Nephron (organoid): ENCODE data around the gene CHST3.

Experiments
- H3K27ac Mint-ChIP-seq, 3 experiments: 2 replicates each; pipeline ENCODE4 v1.8.0; 2020; ENCODE audit warnings: mixed read lengths in 3 of 3, mild to moderate bottlenecking in 2 of 3, moderate library complexity in 1 of 3
- H3K27me3 Mint-ChIP-seq: 2 replicates; pipeline ENCODE4 v1.8.0; 2021; ENCODE audit warnings: low read depth, mild to moderate bottlenecking, moderate library complexity, mixed read lengths
- H3K36me3 Mint-ChIP-seq: 2 replicates; pipeline ENCODE4 v1.8.0; 2020; ENCODE audit warnings: low read depth, mixed read lengths
- H3K4me1 Mint-ChIP-seq: 2 replicates; pipeline ENCODE4 v1.8.0; 2020; ENCODE audit warnings: mixed read lengths
- H3K4me3 Mint-ChIP-seq, 3 experiments: 2 replicates each; pipeline ENCODE4 v1.8.0; 2020; ENCODE audit warnings: mild to moderate bottlenecking in 3 of 3, mixed read lengths in 3 of 3, moderate library complexity in 2 of 3
- H3K9me3 Mint-ChIP-seq: 2 replicates; pipeline ENCODE4 v1.8.0; 2020; ENCODE audit warnings: mixed read lengths
- TF ChIP-seq, protein P1 (sequence below), 3 experiments: fragments of 200-600 bp; sonication (generic); IDR thresholded peaks; one replicate each; pipeline ENCODE4 v1.5.0; 2021; ENCODE audit warnings: antibody characterized with exemption in 3 of 3; ENCODE audit not compliant: unreplicated experiment in 3 of 3

CHST3 gene

DNA sequence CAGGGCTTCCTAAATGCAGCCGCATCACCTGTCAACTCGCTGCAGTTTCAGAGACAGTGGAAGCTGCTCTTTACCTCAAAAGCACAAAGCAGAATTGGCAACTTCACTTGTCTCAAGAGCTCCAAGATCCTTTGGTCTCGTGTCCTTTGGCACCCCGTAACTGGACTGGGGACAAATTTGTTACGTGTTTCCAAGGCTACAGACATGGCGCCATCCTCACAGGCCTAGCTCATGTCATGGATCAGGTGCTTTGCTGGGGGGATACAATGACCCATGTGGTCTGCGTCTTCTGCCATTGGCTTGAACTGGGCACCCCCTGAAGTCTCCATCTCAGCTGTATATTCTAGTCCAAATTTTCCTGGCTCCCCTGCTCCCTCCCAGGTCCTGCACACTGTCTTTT is 48.6 kb downstream of the CHST3 start:
- TF ChIP-seq, protein P1, sequence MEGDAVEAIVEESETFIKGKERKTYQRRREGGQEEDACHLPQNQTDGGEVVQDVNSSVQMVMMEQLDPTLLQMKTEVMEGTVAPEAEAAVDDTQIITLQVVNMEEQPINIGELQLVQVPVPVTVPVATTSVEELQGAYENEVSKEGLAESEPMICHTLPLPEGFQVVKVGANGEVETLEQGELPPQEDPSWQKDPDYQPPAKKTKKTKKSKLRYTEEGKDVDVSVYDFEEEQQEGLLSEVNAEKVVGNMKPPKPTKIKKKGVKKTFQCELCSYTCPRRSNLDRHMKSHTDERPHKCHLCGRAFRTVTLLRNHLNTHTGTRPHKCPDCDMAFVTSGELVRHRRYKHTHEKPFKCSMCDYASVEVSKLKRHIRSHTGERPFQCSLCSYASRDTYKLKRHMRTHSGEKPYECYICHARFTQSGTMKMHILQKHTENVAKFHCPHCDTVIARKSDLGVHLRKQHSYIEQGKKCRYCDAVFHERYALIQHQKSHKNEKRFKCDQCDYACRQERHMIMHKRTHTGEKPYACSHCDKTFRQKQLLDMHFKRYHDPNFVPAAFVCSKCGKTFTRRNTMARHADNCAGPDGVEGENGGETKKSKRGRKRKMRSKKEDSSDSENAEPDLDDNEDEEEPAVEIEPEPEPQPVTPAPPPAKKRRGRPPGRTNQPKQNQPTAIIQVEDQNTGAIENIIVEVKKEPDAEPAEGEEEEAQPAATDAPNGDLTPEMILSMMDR (IDR thresholded peaks at IDR 0.05; ENCODE audit: unreplicated experiment in 3 of 3) = no peak
- H3K27me3 Mint-ChIP-seq = peaks cover 4% of the 10 kb centered on the region
- peaks cover 74% of the 10 kb centered on the region for H3K4me1 Mint-ChIP-seq
- no peaks in the 10 kb centered on the region for H3K9me3 Mint-ChIP-seq
- peak overlapping the region; percentile 11 to 99 (median 78) for H3K27ac Mint-ChIP-seq
- peaks cover 20% of the 10 kb centered on the region for H3K36me3 Mint-ChIP-seq
- peak overlapping the region in 1 of 3 experiments; percentile 45 for H3K4me3 Mint-ChIP-seq

DNA sequence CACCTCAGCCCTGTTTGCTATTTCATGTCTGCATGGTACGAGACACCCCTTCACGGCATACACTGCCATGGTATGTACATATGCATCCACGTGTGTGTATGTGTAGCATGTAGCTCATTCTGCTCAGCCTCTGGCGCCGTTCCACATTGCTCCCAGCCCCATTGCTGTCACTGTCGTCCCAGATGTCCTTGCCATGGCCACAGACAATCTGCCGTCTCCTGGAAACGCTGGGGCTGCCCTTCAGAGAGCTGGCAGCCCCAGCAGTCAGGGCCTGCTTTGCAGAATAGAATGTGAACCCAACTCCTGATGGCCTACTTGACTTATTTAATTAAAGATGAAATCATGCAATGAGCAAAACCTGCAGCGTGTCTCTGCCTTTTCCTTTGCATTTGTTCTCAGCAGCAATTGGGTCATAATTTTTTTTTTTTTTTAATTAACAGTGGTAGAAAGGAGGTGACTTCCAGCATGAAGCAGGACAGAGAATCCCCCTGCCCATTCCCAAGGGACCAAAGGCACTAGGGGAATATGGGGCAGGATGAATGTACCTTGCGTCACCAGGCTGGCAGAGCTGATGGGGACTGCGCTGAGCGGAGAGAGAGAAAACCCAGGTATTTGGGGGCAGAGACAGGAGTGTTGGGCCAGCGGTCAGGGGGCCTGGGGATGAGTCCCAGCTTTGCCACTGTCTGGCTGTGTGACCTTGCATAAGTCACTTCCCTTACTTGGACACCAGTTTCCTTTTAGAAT is 49.2 kb downstream of the CHST3 start:
- peak overlapping the region in 1 of 3 experiments; percentile 45 for H3K4me3 Mint-ChIP-seq
- TF ChIP-seq, protein P1 (IDR thresholded peaks at IDR 0.05; ENCODE audit: unreplicated experiment in 3 of 3) = no peak
- H3K27ac Mint-ChIP-seq = peak overlapping the region; percentile 11 to 99 (median 78)
- H3K27me3 Mint-ChIP-seq = peaks cover 7% of the 10 kb centered on the region
- H3K4me1 Mint-ChIP-seq = peaks cover 80% of the 10 kb centered on the region
- H3K36me3 Mint-ChIP-seq = peaks cover 20% of the 10 kb centered on the region
- no peaks in the 10 kb centered on the region for H3K9me3 Mint-ChIP-seq

DNA sequence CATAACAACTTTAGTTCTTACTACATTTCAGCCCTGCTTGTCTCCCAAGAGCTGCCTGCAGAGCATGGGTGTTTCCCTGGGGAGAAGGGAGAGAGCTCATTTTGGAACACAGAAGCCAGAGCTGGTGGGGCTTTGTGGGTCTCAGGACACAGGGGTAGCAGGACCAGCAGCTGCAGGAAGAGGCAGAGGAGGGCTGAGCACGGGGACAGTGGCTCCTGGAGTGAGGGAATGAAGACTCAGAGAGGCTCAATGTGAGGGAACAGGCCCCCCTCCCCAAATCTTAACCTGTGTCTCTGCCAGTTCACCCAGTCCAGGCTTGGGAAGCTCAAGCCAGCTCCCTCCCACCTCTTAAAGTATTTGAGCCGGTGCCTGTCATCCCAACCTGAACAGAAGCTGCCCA is 50.0 kb downstream of the CHST3 start:
- H3K4me3 Mint-ChIP-seq = peak overlapping the region in 1 of 3 experiments; percentile 17
- H3K36me3 Mint-ChIP-seq = peaks cover 14% of the 10 kb centered on the region
- H3K4me1 Mint-ChIP-seq = peaks cover 76% of the 10 kb centered on the region
- TF ChIP-seq, protein P1 (IDR thresholded peaks at IDR 0.05; ENCODE audit: unreplicated experiment in 3 of 3) = no peak
- H3K9me3 Mint-ChIP-seq = no peaks in the 10 kb centered on the region
- H3K27me3 Mint-ChIP-seq = peaks cover 7% of the 10 kb centered on the region
- peak overlapping the region in 2 of 3 experiments; percentile 75 to 99 for H3K27ac Mint-ChIP-seq

DNA sequence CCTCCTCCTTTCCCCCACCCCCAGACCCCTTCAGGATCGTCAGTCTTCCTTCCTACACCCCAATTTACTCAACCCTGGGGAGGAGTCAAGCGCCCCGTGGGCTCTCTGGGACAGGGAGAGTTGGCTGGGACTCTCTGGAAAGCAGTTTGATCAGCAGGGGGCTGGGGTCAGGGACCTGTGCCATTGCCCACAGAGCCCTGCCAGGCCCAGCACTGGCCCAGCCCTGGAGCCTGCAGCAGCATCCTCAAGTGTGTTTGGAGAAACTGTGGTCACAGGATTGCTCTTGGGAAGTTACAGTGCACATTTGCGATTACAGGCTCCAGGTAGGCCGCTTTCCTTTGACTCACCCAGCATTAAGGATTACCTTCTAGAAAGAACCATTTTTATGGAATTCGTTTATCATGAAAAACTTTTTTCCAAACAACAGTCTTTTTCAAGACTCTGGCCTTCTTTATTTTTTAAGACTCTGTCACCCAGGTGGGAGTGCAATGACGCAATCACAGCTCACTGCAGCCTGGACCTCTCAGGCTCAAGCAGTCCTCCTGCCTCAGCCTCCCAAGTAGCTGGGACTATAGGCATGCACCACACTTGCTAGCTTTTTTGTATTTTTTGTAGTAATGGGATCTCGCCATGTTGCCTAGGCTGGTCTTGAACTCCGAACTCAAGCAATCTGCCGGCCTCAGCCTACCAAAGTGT is 50.7 kb downstream of the CHST3 start:
- Mint-ChIP-seq H3K36me3 (peaks cover 7% of the 10 kb centered on the region), H3K27ac (peak overlapping the region in 2 of 3 experiments; percentile 46 to 48), H3K4me1 (peaks cover 75% of the 10 kb centered on the region), H3K4me3 (no peak overlapping the region), H3K9me3 (no peaks in the 10 kb centered on the region), H3K27me3 (peaks cover 7% of the 10 kb centered on the region)
- TF ChIP-seq, protein P1 (IDR thresholded peaks at IDR 0.05; ENCODE audit: unreplicated experiment in 3 of 3) = no peak

DNA sequence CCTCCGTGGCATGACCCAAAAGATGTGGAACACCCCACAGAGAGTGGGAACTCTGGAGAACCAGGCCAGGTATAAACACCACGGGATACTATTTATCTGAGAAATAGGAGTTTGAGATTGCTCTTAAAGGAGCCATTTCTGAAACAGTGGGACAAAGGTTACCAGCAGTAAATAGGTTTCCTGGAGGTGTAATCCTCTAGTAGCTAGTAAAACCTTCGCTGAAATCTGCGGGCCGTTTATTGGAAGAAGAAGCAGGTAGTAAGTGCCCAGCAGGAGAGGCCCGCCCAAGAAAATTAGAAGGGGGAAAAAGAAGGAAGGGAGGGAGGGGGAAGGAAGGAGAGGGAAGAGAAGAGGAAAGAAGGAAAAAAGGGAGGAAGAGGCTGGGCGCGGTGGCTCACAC is 51.6 kb downstream of the CHST3 start:
- no peak overlapping the region for H3K27ac Mint-ChIP-seq
- H3K9me3 Mint-ChIP-seq = no peaks in the 10 kb centered on the region
- peaks cover 70% of the 10 kb centered on the region for H3K4me1 Mint-ChIP-seq
- peaks cover 7% of the 10 kb centered on the region for H3K27me3 Mint-ChIP-seq
- TF ChIP-seq, protein P1 (IDR thresholded peaks at IDR 0.05; ENCODE audit: unreplicated experiment in 3 of 3) = no peak
- H3K4me3 Mint-ChIP-seq = no peak overlapping the region
- peaks cover 3% of the 10 kb centered on the region for H3K36me3 Mint-ChIP-seq
